ENCODE measurements around the gene JCAD. TPM values are rescaled to one million over a fixed set of nuclear protein-coding genes. Genes with fewer than 3 reads are reported as not detected.

The JCAD gene
- total and polyA plus RNA-seq, 7 donors = 0.46 to 141 (median 99.7) TPM

DNA sequence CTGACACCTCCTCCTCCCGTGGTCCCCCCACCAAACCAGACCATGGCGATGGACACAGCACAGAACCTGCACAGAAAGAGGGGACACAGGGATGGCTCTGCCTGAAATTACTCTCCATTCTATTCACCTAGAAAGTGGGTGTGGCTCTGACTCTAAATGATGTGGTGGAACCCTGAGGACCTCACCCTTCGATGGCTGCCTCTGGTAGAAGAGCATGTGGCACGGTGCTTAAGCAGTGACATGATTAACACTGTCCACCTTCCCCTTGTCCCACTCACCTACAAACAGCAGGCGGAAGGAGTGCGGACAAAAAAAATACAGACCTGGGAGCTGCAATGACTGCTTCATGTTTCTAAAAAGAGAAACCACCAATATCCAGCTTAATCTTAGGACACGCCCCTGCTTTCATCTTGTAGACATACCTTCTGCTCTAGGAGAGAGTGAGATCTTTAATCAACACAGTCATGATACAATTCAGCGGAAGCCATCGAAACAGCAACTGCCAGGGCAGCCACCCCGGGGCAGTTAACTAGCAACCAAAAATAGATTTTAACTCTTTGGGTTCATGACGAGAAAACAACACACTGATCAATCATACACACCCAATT, 11.4 kb downstream of the JCAD start:
- 73 to 76% methylated on average over 11 of the region's 11 CpGs for WGBS, 2 donors
- Histone ChIP-seq H3K9me3 (no peaks in the 10 kb centered on the region), H3K27me3 (no peaks in the 10 kb centered on the region), H3K4me1 (peaks cover 0 to 68% (median 41%) of the 10 kb centered on the region in 4 donors), H3K4me3 (no peak overlapping the region), H3K36me3 (peaks cover 17 to 48% (median 24%) of the 10 kb centered on the region in 4 donors), H3K27ac (no peak overlapping the region)
- TF ChIP-seq EP300 (IDR thresholded peaks at IDR 0.05) (no peak), POLR2AphosphoS5 (IDR thresholded peaks at IDR 0.05) (no peak), POLR2A (IDR thresholded peaks at IDR 0.05) (no peak)
- TF ChIP-seq, protein P1, sequence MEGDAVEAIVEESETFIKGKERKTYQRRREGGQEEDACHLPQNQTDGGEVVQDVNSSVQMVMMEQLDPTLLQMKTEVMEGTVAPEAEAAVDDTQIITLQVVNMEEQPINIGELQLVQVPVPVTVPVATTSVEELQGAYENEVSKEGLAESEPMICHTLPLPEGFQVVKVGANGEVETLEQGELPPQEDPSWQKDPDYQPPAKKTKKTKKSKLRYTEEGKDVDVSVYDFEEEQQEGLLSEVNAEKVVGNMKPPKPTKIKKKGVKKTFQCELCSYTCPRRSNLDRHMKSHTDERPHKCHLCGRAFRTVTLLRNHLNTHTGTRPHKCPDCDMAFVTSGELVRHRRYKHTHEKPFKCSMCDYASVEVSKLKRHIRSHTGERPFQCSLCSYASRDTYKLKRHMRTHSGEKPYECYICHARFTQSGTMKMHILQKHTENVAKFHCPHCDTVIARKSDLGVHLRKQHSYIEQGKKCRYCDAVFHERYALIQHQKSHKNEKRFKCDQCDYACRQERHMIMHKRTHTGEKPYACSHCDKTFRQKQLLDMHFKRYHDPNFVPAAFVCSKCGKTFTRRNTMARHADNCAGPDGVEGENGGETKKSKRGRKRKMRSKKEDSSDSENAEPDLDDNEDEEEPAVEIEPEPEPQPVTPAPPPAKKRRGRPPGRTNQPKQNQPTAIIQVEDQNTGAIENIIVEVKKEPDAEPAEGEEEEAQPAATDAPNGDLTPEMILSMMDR (IDR thresholded peaks at IDR 0.05) = no peak
- DNase-seq = no peak
- intact Hi-C loops (cut with DNase I) = no loop called here

DNA sequence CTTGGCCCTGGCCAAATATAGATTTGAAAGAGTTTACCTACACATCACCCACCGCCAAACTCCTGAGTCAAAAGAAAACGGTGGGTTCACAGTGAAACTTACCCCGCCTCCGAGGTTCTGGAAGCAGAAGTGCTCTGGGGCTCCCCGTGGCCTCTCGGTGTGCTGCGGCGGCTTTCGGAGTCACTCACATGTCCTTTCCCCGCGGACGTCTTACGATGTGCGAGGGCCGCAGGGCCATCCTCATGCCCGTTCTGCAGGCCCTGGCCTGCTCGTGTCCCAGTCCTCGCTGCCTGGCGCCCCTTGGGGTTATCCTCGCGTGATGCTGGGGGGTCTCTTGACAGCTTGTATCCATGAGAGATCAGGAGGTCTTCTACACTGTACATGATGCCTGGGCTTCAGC, 12.0 kb downstream of the JCAD start:
- H3K36me3 ChIP-seq = peaks cover 17 to 51% (median 24%) of the 10 kb centered on the region in 4 donors
- H3K4me3 ChIP-seq = no peak overlapping the region
- peaks cover 0 to 69% (median 45%) of the 10 kb centered on the region in 4 donors for H3K4me1 ChIP-seq
- no peak overlapping the region for H3K27ac ChIP-seq
- no peaks in the 10 kb centered on the region for H3K9me3 ChIP-seq
- WGBS, 2 donors = 94% methylated on average over 21 of the region's 21 CpGs
- TF ChIP-seq EP300 (IDR thresholded peaks at IDR 0.05) (no peak), POLR2A (IDR thresholded peaks at IDR 0.05) (no peak), POLR2AphosphoS5 (IDR thresholded peaks at IDR 0.05) (no peak)
- TF ChIP-seq, protein P1 (IDR thresholded peaks at IDR 0.05) = no peak
- intact Hi-C loops (cut with DNase I) = no loop called here
- DNase-seq = no peak
- H3K27me3 ChIP-seq = no peaks in the 10 kb centered on the region

DNA sequence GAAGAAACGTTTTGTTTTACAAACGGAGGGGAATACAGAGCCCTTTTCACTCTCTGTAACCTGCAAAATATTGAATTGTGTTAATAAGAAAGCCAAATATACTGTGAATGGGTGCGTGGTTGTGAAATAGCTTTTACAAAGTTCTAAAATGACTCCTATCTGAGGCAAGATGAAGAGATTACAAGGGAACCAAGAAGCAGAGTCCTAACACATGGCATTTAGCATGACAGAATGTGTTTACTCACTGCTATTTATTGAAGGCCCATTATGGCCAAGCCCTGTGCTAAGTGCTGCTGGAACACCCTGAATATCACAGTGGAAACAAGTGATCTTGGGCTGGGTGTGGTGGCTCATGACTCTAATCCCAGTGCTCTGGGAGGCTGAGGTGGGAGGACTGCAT, 12.9 kb downstream of the JCAD start:
- intact Hi-C loops (cut with DNase I) = no loop called here
- 34 to 70% methylated on average over 3 of the region's 3 CpGs for WGBS, 2 donors
- DNase-seq = no peak
- Histone ChIP-seq H3K36me3 (peaks cover 17 to 59% (median 24%) of the 10 kb centered on the region in 4 donors), H3K4me3 (no peak overlapping the region), H3K4me1 (peaks cover 0 to 69% (median 51%) of the 10 kb centered on the region in 4 donors), H3K27ac (no peak overlapping the region), H3K9me3 (no peaks in the 10 kb centered on the region), H3K27me3 (no peaks in the 10 kb centered on the region)
- TF ChIP-seq EP300 (IDR thresholded peaks at IDR 0.05) = no peak
- TF ChIP-seq POLR2A (IDR thresholded peaks at IDR 0.05) = no peak
- TF ChIP-seq POLR2AphosphoS5 (IDR thresholded peaks at IDR 0.05) = no peak
- TF ChIP-seq, protein P1 (IDR thresholded peaks at IDR 0.05) = no peak

DNA sequence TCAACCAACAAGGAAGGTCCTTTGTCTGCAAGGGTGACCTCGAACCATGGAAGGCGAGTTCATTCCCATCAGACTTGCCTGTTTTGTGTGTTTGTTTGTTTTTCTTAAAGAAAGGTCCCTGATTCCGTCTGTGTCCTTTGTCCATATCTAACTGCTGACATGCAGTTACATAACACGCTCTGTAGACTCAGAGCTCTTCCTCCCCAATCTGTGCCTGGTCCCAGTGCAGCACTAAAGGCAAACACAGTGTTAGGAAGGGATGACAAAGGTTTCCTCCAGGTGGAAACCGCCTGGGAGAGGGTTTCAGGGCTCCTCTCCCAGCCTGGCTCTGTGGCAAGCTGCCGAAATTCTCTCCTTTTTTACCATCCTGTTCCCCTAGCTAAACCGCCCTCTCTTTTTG, 13.4 kb downstream of the JCAD start:
- no peak for DNase-seq
- intact Hi-C loops (cut with DNase I) = no loop called here
- 79 to 86% methylated on average over 7 of the region's 7 CpGs for WGBS, 2 donors
- Histone ChIP-seq H3K4me3 (no peak overlapping the region), H3K9me3 (no peaks in the 10 kb centered on the region), H3K27me3 (no peaks in the 10 kb centered on the region), H3K36me3 (peaks cover 17 to 60% (median 24%) of the 10 kb centered on the region in 4 donors), H3K27ac (no peak overlapping the region), H3K4me1 (peaks cover 0 to 69% (median 52%) of the 10 kb centered on the region in 4 donors)
- TF ChIP-seq, protein P1 (IDR thresholded peaks at IDR 0.05) = no peak
- TF ChIP-seq EP300 (IDR thresholded peaks at IDR 0.05) (no peak), POLR2AphosphoS5 (IDR thresholded peaks at IDR 0.05) (no peak), POLR2A (IDR thresholded peaks at IDR 0.05) (no peak)

Measured in sigmoid colon (tissue), 7 donors.